Parathyroid adenoma (tissue), 2 donors: Measurements from ENCODE around the gene GAGE10.
"Not testable (repeated sequence)": the region's sequence is repeated elsewhere in the genome, so short reads cannot be mapped to it uniquely, and the experiment has no call there.

ENCODE experiments used
- H2AFZ ChIP-seq: fragments of 300-600 bp; sonication (generic); one replicate; pipeline ENCODE4 v1.7.0; 2017; ENCODE audit warnings: antibody characterized with exemption, mild to moderate bottlenecking
- H3K27ac ChIP-seq: fragments of 300-600 bp; sonication (generic); one replicate; pipeline ENCODE4 v1.7.0; 2017
- H3K27me3 ChIP-seq: fragments of 300-600 bp; sonication (generic); one replicate; pipeline ENCODE4 v1.7.0; 2017; ENCODE audit warnings: low read length; ENCODE audit not compliant: control insufficient read depth, insufficient read depth
- H3K36me3 ChIP-seq: fragments of 300-600 bp; sonication (generic); one replicate; pipeline ENCODE4 v1.7.0; 2017; ENCODE audit warnings: low read length; ENCODE audit not compliant: control insufficient read depth, insufficient read depth
- H3K4me1 ChIP-seq: fragments of 300-600 bp; sonication (generic); one replicate; pipeline ENCODE4 v1.7.0; 2017; ENCODE audit warnings: control low read depth
- H3K4me2 ChIP-seq: fragments of 300-600 bp; sonication (generic); one replicate; pipeline ENCODE4 v1.7.0; 2017; ENCODE audit warnings: low read length
- H3K4me3 ChIP-seq: fragments of 300-600 bp; sonication (generic); one replicate; pipeline ENCODE4 v1.7.0; 2017; ENCODE audit warnings: low read depth, low read length
- H3K79me2 ChIP-seq: fragments of 300-600 bp; sonication (generic); one replicate; pipeline ENCODE4 v1.7.0; 2017; ENCODE audit warnings: control low read depth
- H3K9ac ChIP-seq: fragments of 300-600 bp; sonication (generic); one replicate; pipeline ENCODE4 v1.7.0; 2017; ENCODE audit warnings: mild to moderate bottlenecking
- H3K9me3 ChIP-seq: fragments of 300-600 bp; sonication (generic); one replicate; pipeline ENCODE4 v1.7.0; 2017; ENCODE audit warnings: low read length; ENCODE audit not compliant: control insufficient read depth
- CTCF ChIP-seq: fragments of 300-600 bp; sonication (generic); IDR thresholded peaks from one replicate; pipeline ENCODE4 v1.7.0; 2017; ENCODE audit warnings: antibody characterized with exemption, mild to moderate bottlenecking
- donor health status: primary hyperparathyroidism.

Gene GAGE10

GRCh38 chrX:49312176-49312575 lies 8.7 kb downstream of the GAGE10 start:
- H3K9ac ChIP-seq = no peak overlapping the region
- H3K4me1 ChIP-seq = no peaks in the 10 kb centered on the region

GRCh38 chrX:49316085-49316484 lies 12.6 kb downstream of the GAGE10 start:
- no peak overlapping the region for H3K27ac ChIP-seq
- H2AFZ ChIP-seq = no peak overlapping the region
- H3K4me3 ChIP-seq = no peak overlapping the region
- no peaks in the 10 kb centered on the region for H3K4me1 ChIP-seq
- TF ChIP-seq CTCF = no peak
- H3K9me3 ChIP-seq = no peaks in the 10 kb centered on the region
- no peaks in the 10 kb centered on the region for H3K79me2 ChIP-seq
- H3K36me3 ChIP-seq = no peaks in the 10 kb centered on the region
- no peak overlapping the region for H3K9ac ChIP-seq
- H3K4me2 ChIP-seq = no peak overlapping the region
- no peaks in the 10 kb centered on the region for H3K27me3 ChIP-seq

More at GRCh38 chrX:49312176-49312575, 8.7 kb downstream of the GAGE10 start:
- Histone ChIP-seq H3K4me3 (no peak overlapping the region), H3K27ac (no peak overlapping the region), H3K9me3 (no peaks in the 10 kb centered on the region), H3K27me3 (no peaks in the 10 kb centered on the region), H3K79me2 (no peaks in the 10 kb centered on the region), H3K4me2 (no peak overlapping the region), H2AFZ (no peak overlapping the region), H3K36me3 (no peaks in the 10 kb centered on the region)
- no peak for TF ChIP-seq CTCF

GRCh38 chrX:49321737-49322136 lies 18.3 kb downstream of the GAGE10 start, which contains the start of gene GAGE12J:
Gene GAGE12J (plus strand): TSS chrX:49322037. CDS start chrX:49323194, 1,157 bp downstream.
- H3K4me2 ChIP-seq, H3K4me3 ChIP-seq, H2AFZ ChIP-seq, H3K9ac ChIP-seq, H3K9me3 ChIP-seq, H3K36me3 ChIP-seq, H3K79me2 ChIP-seq, H3K27ac ChIP-seq, H3K4me1 ChIP-seq, H3K27me3 ChIP-seq: not testable (repeated sequence)

- not testable (repeated sequence) for H3K36me3 ChIP-seq
Measured at GRCh38 chrX:49322266-49322665, 18.8 kb downstream of the GAGE10 start.

GRCh38 chrX:49323735-49324134 lies 20.3 kb downstream of the GAGE10 start:
- not testable (repeated sequence) for H3K79me2 ChIP-seq, H3K4me1 ChIP-seq, H2AFZ ChIP-seq, H3K27me3 ChIP-seq, H3K9ac ChIP-seq, H3K4me2 ChIP-seq, H3K36me3 ChIP-seq, H3K4me3 ChIP-seq, H3K27ac ChIP-seq, H3K9me3 ChIP-seq

More at GRCh38 chrX:49322266-49322665, 18.8 kb downstream of the GAGE10 start:
- not testable (repeated sequence) for H3K4me1 ChIP-seq, H3K4me3 ChIP-seq, H3K9ac ChIP-seq, H3K9me3 ChIP-seq, H2AFZ ChIP-seq, H3K79me2 ChIP-seq, H3K27ac ChIP-seq, H3K27me3 ChIP-seq, H3K4me2 ChIP-seq

GRCh38 chrX:49330421-49330820 lies 27.0 kb downstream of the GAGE10 start:
- not testable (repeated sequence) for H3K27ac ChIP-seq, H3K4me2 ChIP-seq, H3K9ac ChIP-seq, H3K36me3 ChIP-seq, H3K4me3 ChIP-seq, H2AFZ ChIP-seq, H3K4me1 ChIP-seq, H3K9me3 ChIP-seq, H3K27me3 ChIP-seq, H3K79me2 ChIP-seq

GRCh38 chrX:49331282-49331681 lies 27.8 kb downstream of the GAGE10 start, which contains the start of gene GAGE13:
Gene GAGE13 (plus strand): TSS chrX:49331582. CDS start chrX:49332738, 1,156 bp downstream.
- not testable (repeated sequence) for H3K4me1 ChIP-seq, H2AFZ ChIP-seq, H3K9me3 ChIP-seq, H3K36me3 ChIP-seq, H3K27me3 ChIP-seq, H3K27ac ChIP-seq, H3K4me3 ChIP-seq, H3K9ac ChIP-seq, H3K79me2 ChIP-seq, H3K4me2 ChIP-seq

- not testable (repeated sequence) for H3K36me3 ChIP-seq, H3K9ac ChIP-seq, H3K4me1 ChIP-seq, H3K27me3 ChIP-seq, H3K4me3 ChIP-seq, H3K27ac ChIP-seq, H3K4me2 ChIP-seq, H2AFZ ChIP-seq, H3K9me3 ChIP-seq, H3K79me2 ChIP-seq
Measured at GRCh38 chrX:49331841-49332240, 28.4 kb downstream of the GAGE10 start.

GRCh38 chrX:49341449-49341848 lies 38.0 kb downstream of the GAGE10 start:
- H3K4me3 ChIP-seq = not testable (repeated sequence)

More at GRCh38 chrX:49341449-49341848, 38.0 kb downstream of the GAGE10 start:
- H3K36me3 ChIP-seq, H3K4me1 ChIP-seq, H3K79me2 ChIP-seq, H3K9me3 ChIP-seq, H3K27me3 ChIP-seq, H2AFZ ChIP-seq, H3K9ac ChIP-seq, H3K4me2 ChIP-seq, H3K27ac ChIP-seq: not testable (repeated sequence)
